ENCODE measurements around the gene LPCAT3. TPM values are rescaled to one million over a fixed set of nuclear protein-coding genes. Genes with fewer than 3 reads are reported as not detected.

LPCAT3 gene
- total and polyA plus RNA-seq, 2 of the 13 experiments (the other 11 are each of a cell fraction or from before 2014, with no cell fraction given) = 44.5 to 64.3 TPM

GRCh38 chr12:6946033-6946919 is 72.0 kb downstream of the LPCAT3 start (continued):
- TF ChIP-seq SMAD1 (CRISPR knock-in tag; IDR thresholded peaks at IDR 0.05; ENCODE audit: borderline replicate concordance, low read depth) (no peak), ZNF331 (CRISPR knock-in tag; IDR thresholded peaks at IDR 0.05) (peak; percentile 70), MAFG (CRISPR knock-in tag; IDR thresholded peaks at IDR 0.05) (no peak), HOXA3 (CRISPR knock-in tag; IDR thresholded peaks at IDR 0.05) (peak; percentile 48; the same call in 1 of the 2 replicates), PAXIP1 (CRISPR knock-in tag; conservative IDR thresholded peaks at IDR 0.05) (peak; percentile 47; the same call in 1 of the 2 replicates), ZFP1 (CRISPR knock-in tag; IDR thresholded peaks at IDR 0.05) (peak; percentile 81; the same call in 1 of the 2 replicates), RXRB (CRISPR knock-in tag; IDR thresholded peaks at IDR 0.05; ENCODE audit: borderline replicate concordance) (peak; percentile 49), MLX (CRISPR knock-in tag; IDR thresholded peaks at IDR 0.05) (peak; percentile 14; the same call in 1 of the 2 replicates), ZC3H4 (CRISPR knock-in tag; IDR thresholded peaks at IDR 0.05; ENCODE audit: borderline replicate concordance) (no peak; the same call in 1 of the 2 replicates), ELF3 (CRISPR knock-in tag; IDR thresholded peaks at IDR 0.05) (peak; percentile 92), ZNF414 (CRISPR knock-in tag; IDR thresholded peaks at IDR 0.05) (0 out of 2 replicates have a peak, but pooled peaks have one; percentile 10), ZNF446 (CRISPR knock-in tag; IDR thresholded peaks at IDR 0.05) (no peak), GATA4 (IDR thresholded peaks at IDR 0.05; ENCODE audit: borderline replicate concordance, low read depth) (peak; percentile 37; the same call in 1 of the 2 replicates), TBX2 (CRISPR knock-in tag; IDR thresholded peaks at IDR 0.05; ENCODE audit: borderline replicate concordance) (peak; percentile 76; the same call in 1 of the 2 replicates), DMAP1 (CRISPR knock-in tag; IDR thresholded peaks at IDR 0.05) (peak; percentile 51; the same call in 1 of the 2 replicates), SMARCC2 (IDR thresholded peaks at IDR 0.05) (no peak), SALL1 (CRISPR knock-in tag; IDR thresholded peaks at IDR 0.05) (peak; percentile 27; the same call in 1 of the 2 replicates), ZNF772 (CRISPR knock-in tag; IDR thresholded peaks at IDR 0.05) (peak; percentile 39), JARID2 (CRISPR knock-in tag; IDR thresholded peaks at IDR 0.05; ENCODE audit: insufficient replicate concordance) (peak; percentile 34), FOXA3 (CRISPR knock-in tag; IDR thresholded peaks at IDR 0.05) (peak; percentile 42; the same call in 1 of the 2 replicates), ZBTB42 (CRISPR knock-in tag; IDR thresholded peaks at IDR 0.05) (no peak; the same call in 1 of the 2 replicates), POLR2G (IDR thresholded peaks at IDR 0.05; ENCODE audit: low read depth, low read length) (peak; percentile 88), HMG20B (CRISPR knock-in tag; conservative IDR thresholded peaks at IDR 0.05) (no peak), CEBPB (IDR thresholded peaks at IDR 0.05; ENCODE audit: borderline replicate concordance, low read depth, low read length) (no peak), TBL1XR1 (IDR thresholded peaks at IDR 0.05; ENCODE audit: borderline replicate concordance, low read length, partially characterized antibody) (no peak), FOXA1 (IDR thresholded peaks at IDR 0.05) (no peak), FOXA1 (CRISPR knock-in tag; IDR thresholded peaks at IDR 0.05) (peak; percentile 6; the same call in 1 of the 2 replicates), ZNF562 (CRISPR knock-in tag; IDR thresholded peaks at IDR 0.05; ENCODE audit: borderline replicate concordance) (no peak)

All from HepG2 (cell line).